BLaER1 treated with 17β-estradiol and CSF1 and Interleukin-3, amounts not matched to agents 10 nM and 100 nM (cell line): ENCODE data around the gene FZD1.

Source experiments
- H3K27ac ChIP-seq, 11 experiments: shearing (Covaris generic); formaldehyde crosslinking; 2 replicates each; pipeline ENCODE4 v1.8.1; 2022
- H3K27me3 ChIP-seq, 11 experiments: shearing (Covaris generic); formaldehyde crosslinking; 2 replicates each; pipeline ENCODE4 v1.8.1; 2022
- H3K36me3 ChIP-seq, 11 experiments: shearing (Covaris generic); formaldehyde crosslinking; 2 replicates each; pipeline ENCODE4 v1.8.1; 2022
- H3K4me1 ChIP-seq, 10 experiments: shearing (Covaris generic); formaldehyde crosslinking; 2 replicates each; pipeline ENCODE4 v1.8.1; 2022
- H3K4me2 ChIP-seq, 11 experiments: shearing (Covaris generic); formaldehyde crosslinking; 2 replicates each; pipeline ENCODE4 v1.8.1; 2022
- H3K4me3 ChIP-seq, 10 experiments: shearing (Covaris generic); formaldehyde crosslinking; 2 replicates each; pipeline ENCODE4 v1.8.1; 2022
- H3K9ac ChIP-seq, 11 experiments: shearing (Covaris generic); formaldehyde crosslinking; 2 replicates each; pipeline ENCODE4 v1.8.1; 2022
- H3K9me3 ChIP-seq, 11 experiments: shearing (Covaris generic); formaldehyde crosslinking; replicated peaks in 1 of 11; 2 replicates each; pipeline ENCODE4 v1.8.1; 2022
- H4K20me1 ChIP-seq, 11 experiments: shearing (Covaris generic); formaldehyde crosslinking; 2 replicates each; pipeline ENCODE4 v1.8.1; 2022
- Cebpa-rat ChIP-seq, 11 experiments: shearing (Covaris generic); IDR thresholded peaks; 2 replicates each; pipeline ENCODE4 v1.8.1; 2022

The FZD1 gene

DNA sequence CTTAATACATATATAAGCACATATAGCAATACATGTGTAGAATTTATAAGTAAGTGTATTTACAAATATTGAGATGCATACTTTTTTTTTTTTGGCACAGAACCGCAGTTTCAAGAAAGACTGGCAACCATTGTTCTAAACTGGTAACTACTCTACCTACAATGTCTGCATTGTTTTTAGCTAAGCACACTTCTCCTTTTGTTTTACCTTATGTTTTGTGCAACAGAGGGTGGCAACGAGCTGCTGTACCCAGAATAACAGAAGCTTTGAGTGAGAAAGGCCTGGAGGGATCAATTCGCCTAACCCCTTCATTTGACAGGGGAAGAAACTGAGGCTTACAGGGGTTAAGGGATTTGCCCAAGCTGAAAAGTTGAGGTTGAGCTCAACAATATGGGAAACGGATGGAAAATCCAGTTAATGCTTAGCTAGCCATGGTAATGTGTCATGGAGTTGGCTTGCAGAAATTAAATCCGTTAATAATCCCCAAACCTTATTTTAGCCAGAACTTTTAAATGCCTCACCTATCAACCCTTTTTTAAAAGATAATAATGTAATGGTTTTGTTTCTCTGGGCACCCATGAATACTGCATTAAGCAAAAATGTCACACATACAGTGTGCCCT is 25.5 kb downstream of the FZD1 start:
- Histone ChIP-seq H3K9ac (no peak overlapping the region), H3K36me3 (no peaks in the 10 kb centered on the region), H3K27ac (no peak overlapping the region), H4K20me1 (no peaks in the 10 kb centered on the region), H3K4me3 (no peak overlapping the region), H3K4me2 (peak overlapping the region in 1 of 11 experiments; percentile 8; a peak in 1 of 22 replicates), H3K9me3 (no peaks in the 10 kb centered on the region), H3K4me1 (peaks cover 0 to 49% (median 8%) of the 10 kb centered on the region in 10 experiments; a peak in 10 of 20 replicates), H3K27me3 (no peaks in the 10 kb centered on the region)
- no peak for TF ChIP-seq Cebpa-rat (IDR thresholded peaks at IDR 0.05)

DNA sequence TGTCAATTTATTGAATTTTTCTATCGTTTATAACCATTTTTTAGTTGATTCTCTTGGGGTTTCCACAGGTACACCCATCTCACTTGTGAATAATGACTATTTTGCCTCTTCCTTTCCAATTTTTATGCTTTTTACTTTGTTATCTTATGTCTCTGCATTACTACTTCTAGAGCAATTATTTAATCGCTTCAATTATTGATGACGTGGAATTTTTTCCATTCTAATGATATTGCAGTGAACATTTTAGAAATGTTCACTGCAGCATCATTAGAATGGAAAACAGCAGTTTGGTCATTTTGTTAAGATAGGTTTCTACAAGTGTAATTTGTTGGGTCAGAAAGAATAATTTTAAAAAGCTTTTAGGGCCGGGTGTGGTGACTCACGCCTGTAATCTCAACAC is 27.1 kb downstream of the FZD1 start:
- Histone ChIP-seq H3K27ac (no peak overlapping the region), H3K4me1 (peaks cover 0 to 34% (median 6%) of the 10 kb centered on the region in 10 experiments; a peak in 10 of 20 replicates), H3K27me3 (no peaks in the 10 kb centered on the region), H3K9ac (no peak overlapping the region), H3K4me3 (no peak overlapping the region), H3K36me3 (no peaks in the 10 kb centered on the region), H4K20me1 (no peaks in the 10 kb centered on the region), H3K4me2 (no peak overlapping the region), H3K9me3 (no peaks in the 10 kb centered on the region)
- no peak for TF ChIP-seq Cebpa-rat (IDR thresholded peaks at IDR 0.05)

DNA sequence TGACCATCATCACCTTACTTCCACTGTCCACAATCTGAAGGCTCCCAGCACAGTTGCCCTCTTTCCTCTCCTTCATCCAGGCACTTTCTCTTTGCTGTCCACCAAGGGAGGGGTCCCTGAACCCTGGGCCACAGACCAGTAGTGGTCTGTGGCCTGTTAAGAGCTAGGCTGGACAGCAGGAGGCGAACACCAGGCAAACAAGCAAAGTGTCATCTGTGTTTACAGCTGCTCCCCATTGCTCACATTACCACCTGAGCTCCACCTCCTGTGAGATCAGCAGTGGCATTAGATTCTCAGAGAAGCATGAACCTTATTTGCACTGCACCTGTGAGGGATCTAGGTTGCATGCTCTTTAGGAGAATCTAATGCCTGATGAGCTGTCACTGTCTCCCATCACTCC is 27.7 kb downstream of the FZD1 start:
- peaks cover 0 to 28% (median 5%) of the 10 kb centered on the region in 10 experiments; a peak in 7 of 20 replicates for H3K4me1 ChIP-seq
- no peak overlapping the region for H3K9ac ChIP-seq
- H3K9me3 ChIP-seq, result 0 out of 22 replicates have a peak, but pooled peaks cover 0 to 1% (median 0%) of the 10 kb centered on the region in 11 experiments
- H4K20me1 ChIP-seq, result no peaks in the 10 kb centered on the region
- no peaks in the 10 kb centered on the region for H3K27me3 ChIP-seq
- H3K4me2 ChIP-seq, result no peak overlapping the region
- no peak for TF ChIP-seq Cebpa-rat (IDR thresholded peaks at IDR 0.05)
- no peak overlapping the region for H3K27ac ChIP-seq
- H3K4me3 ChIP-seq, result no peak overlapping the region
- no peaks in the 10 kb centered on the region for H3K36me3 ChIP-seq

DNA sequence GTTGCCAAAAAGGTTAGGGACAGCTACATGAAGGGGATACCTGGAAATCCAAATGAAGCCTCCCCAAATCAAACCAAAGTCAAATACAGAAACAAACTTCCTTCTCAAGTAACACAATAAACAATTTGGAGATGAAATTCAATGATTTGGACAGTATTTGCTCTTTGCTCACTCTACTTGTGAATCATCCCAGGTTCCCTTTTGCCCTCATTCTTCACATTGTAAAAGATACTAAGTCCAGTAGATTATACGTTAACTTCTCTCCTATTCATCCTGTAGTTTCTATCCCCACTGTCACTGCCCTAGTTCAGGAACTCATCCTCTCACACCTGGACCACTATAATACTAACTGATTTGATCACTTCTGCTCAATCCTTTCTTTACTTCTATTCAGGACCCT is 28.3 kb downstream of the FZD1 start:
- no peak for TF ChIP-seq Cebpa-rat (IDR thresholded peaks at IDR 0.05)
- 0 out of 22 replicates have a peak, but pooled peaks cover 0 to 4% (median 0%) of the 10 kb centered on the region in 11 experiments for H3K9me3 ChIP-seq
- H3K27me3 ChIP-seq, result no peaks in the 10 kb centered on the region
- no peak overlapping the region for H3K4me3 ChIP-seq
- no peak overlapping the region for H3K4me2 ChIP-seq
- H3K9ac ChIP-seq, result no peak overlapping the region
- peaks cover 0 to 22% (median 4%) of the 10 kb centered on the region in 10 experiments; a peak in 7 of 20 replicates for H3K4me1 ChIP-seq
- H3K27ac ChIP-seq, result no peak overlapping the region
- no peaks in the 10 kb centered on the region for H3K36me3 ChIP-seq
- no peaks in the 10 kb centered on the region for H4K20me1 ChIP-seq

GRCh38 chr7:91293136-91293535 is 28.9 kb downstream of the FZD1 start:
- Histone ChIP-seq H3K9ac (no peak overlapping the region), H3K4me2 (no peak overlapping the region), H3K4me3 (no peak overlapping the region), H4K20me1 (no peaks in the 10 kb centered on the region), H3K4me1 (peaks cover 0 to 16% (median 2%) of the 10 kb centered on the region in 10 experiments; a peak in 5 of 20 replicates), H3K27me3 (no peaks in the 10 kb centered on the region), H3K9me3 (0 out of 22 replicates have a peak, but pooled peaks cover 0 to 4% (median 0%) of the 10 kb centered on the region in 11 experiments), H3K27ac (no peak overlapping the region), H3K36me3 (no peaks in the 10 kb centered on the region)
- TF ChIP-seq Cebpa-rat (IDR thresholded peaks at IDR 0.05), result no peak

GRCh38 chr7:91293840-91294239 is 29.6 kb downstream of the FZD1 start:
- Histone ChIP-seq H3K4me2 (no peak overlapping the region), H3K36me3 (no peaks in the 10 kb centered on the region), H3K27me3 (no peaks in the 10 kb centered on the region), H3K9me3 (0 out of 22 replicates have a peak, but pooled peaks cover 0 to 4% (median 0%) of the 10 kb centered on the region in 11 experiments), H3K4me1 (peaks cover 0 to 17% (median 0%) of the 10 kb centered on the region in 10 experiments; a peak in 3 of 20 replicates), H4K20me1 (no peaks in the 10 kb centered on the region), H3K27ac (no peak overlapping the region), H3K4me3 (no peak overlapping the region), H3K9ac (no peak overlapping the region)
- TF ChIP-seq Cebpa-rat (IDR thresholded peaks at IDR 0.05), result no peak

- no peak overlapping the region for H3K9ac ChIP-seq
- no peak overlapping the region for H3K4me2 ChIP-seq
- no peaks in the 10 kb centered on the region for H3K27me3 ChIP-seq
- H4K20me1 ChIP-seq, result no peaks in the 10 kb centered on the region
- no peak for TF ChIP-seq Cebpa-rat (IDR thresholded peaks at IDR 0.05)
- 0 out of 22 replicates have a peak, but pooled peaks cover 0 to 4% (median 0%) of the 10 kb centered on the region in 11 experiments for H3K9me3 ChIP-seq
- peaks cover 0 to 19% (median 3%) of the 10 kb centered on the region in 10 experiments; a peak in 8 of 20 replicates for H3K4me1 ChIP-seq
- no peak overlapping the region for H3K4me3 ChIP-seq
- no peaks in the 10 kb centered on the region for H3K36me3 ChIP-seq
- no peak overlapping the region for H3K27ac ChIP-seq
These were observed 30.5 kb downstream of the FZD1 start for GRCh38 chr7:91294639-91295220.

GRCh38 chr7:91295576-91295975 is 31.3 kb downstream of the FZD1 start:
- no peak for TF ChIP-seq Cebpa-rat (IDR thresholded peaks at IDR 0.05)
- H3K4me2 ChIP-seq, result no peak overlapping the region

GRCh38 chr7:91297939-91298338 is 33.7 kb downstream of the FZD1 start:
- H3K9ac ChIP-seq, result no peak overlapping the region
- peaks cover 0 to 46% (median 8%) of the 10 kb centered on the region in 10 experiments; a peak in 10 of 20 replicates for H3K4me1 ChIP-seq
- TF ChIP-seq Cebpa-rat (IDR thresholded peaks at IDR 0.05), result no peak
- no peaks in the 10 kb centered on the region for H3K27me3 ChIP-seq
- H3K9me3 ChIP-seq, result 0 out of 22 replicates have a peak, but pooled peaks cover 0 to 4% (median 0%) of the 10 kb centered on the region in 11 experiments
- H3K27ac ChIP-seq, result no peak overlapping the region
- H4K20me1 ChIP-seq, result no peaks in the 10 kb centered on the region
- H3K4me2 ChIP-seq, result no peak overlapping the region
- no peak overlapping the region for H3K4me3 ChIP-seq
- no peaks in the 10 kb centered on the region for H3K36me3 ChIP-seq

More at GRCh38 chr7:91295576-91295975, 31.3 kb downstream of the FZD1 start:
- no peaks in the 10 kb centered on the region for H3K36me3 ChIP-seq
- no peak overlapping the region for H3K4me3 ChIP-seq
- H4K20me1 ChIP-seq, result no peaks in the 10 kb centered on the region
- no peak overlapping the region for H3K27ac ChIP-seq
- no peak overlapping the region for H3K9ac ChIP-seq
- H3K27me3 ChIP-seq, result no peaks in the 10 kb centered on the region
- 0 out of 22 replicates have a peak, but pooled peaks cover 0 to 4% (median 0%) of the 10 kb centered on the region in 11 experiments for H3K9me3 ChIP-seq
- H3K4me1 ChIP-seq, result peaks cover 0 to 22% (median 6%) of the 10 kb centered on the region in 10 experiments; a peak in 10 of 20 replicates
